ENCODE results near the gene ZBTB20.

The ZBTB20 gene

GRCh38 chr3:114452937-114453336 lies 694.2 kb downstream of the ZBTB20 start:
- no peak for DNase-seq (ENCODE audit: low read depth, low spot score)
- no peak for TF ChIP-seq CTCF (IDR thresholded peaks at IDR 0.05; ENCODE audit: insufficient read depth, low read length, missing control alignments)
- ChIA-PET CTCF (no interaction called here), POLR2A (no interaction called here)
- no peak overlapping the region for H3K4me3 ChIP-seq (ENCODE audit: low read depth, low read length)

GRCh38 chr3:114452256-114452655 lies 694.8 kb downstream of the ZBTB20 start:
- ChIA-PET POLR2A (no interaction called here), CTCF (no interaction called here)
- no peak for TF ChIP-seq CTCF (IDR thresholded peaks at IDR 0.05; ENCODE audit: insufficient read depth, low read length, missing control alignments)
- DNase-seq (ENCODE audit: low read depth, low spot score), result no peak
- no peak overlapping the region for H3K4me3 ChIP-seq (ENCODE audit: low read depth, low read length)

- ChIA-PET POLR2A (no interaction called here), CTCF (interaction anchor here (0.7 kb wide), 1 partner anchor 113 kb away, joined by 3 read pairs; no protein-coding TSS in a partner anchor)
- no peak for TF ChIP-seq CTCF (IDR thresholded peaks at IDR 0.05; ENCODE audit: insufficient read depth, low read length, missing control alignments)
- DNase-seq (ENCODE audit: low read depth, low spot score), result no peak
- H3K4me3 ChIP-seq (ENCODE audit: low read depth, low read length), result no peak overlapping the region
These were observed 695.5 kb downstream of the ZBTB20 start for GRCh38 chr3:114451561-114452018.

GRCh38 chr3:114451051-114451451 lies 696.0 kb downstream of the ZBTB20 start:
- CTCF ChIA-PET, result interaction anchor here (0.7 kb wide), 1 partner anchor 113 kb away, joined by 3 read pairs; no protein-coding TSS in a partner anchor
- DNase-seq (ENCODE audit: low read depth, low spot score), result no peak
- H3K4me3 ChIP-seq (ENCODE audit: low read depth, low read length), result no peak overlapping the region
- no peak for TF ChIP-seq CTCF (IDR thresholded peaks at IDR 0.05; ENCODE audit: insufficient read depth, low read length, missing control alignments)
- POLR2A ChIA-PET, result no interaction called here

- no peak for TF ChIP-seq CTCF (IDR thresholded peaks at IDR 0.05; ENCODE audit: insufficient read depth, low read length, missing control alignments)
- no peak overlapping the region for H3K4me3 ChIP-seq (ENCODE audit: low read depth, low read length)
- DNase-seq (ENCODE audit: low read depth, low spot score), result no peak
- CTCF ChIA-PET, result interaction anchor here (1.2 kb wide), 1 partner anchor 68 kb away, joined by 3 read pairs; no protein-coding TSS in a partner anchor
- POLR2A ChIA-PET, result no interaction called here
These were observed 697.0 kb downstream of the ZBTB20 start for GRCh38 chr3:114450008-114450596.

GRCh38 chr3:114449271-114450007 lies 697.6 kb downstream of the ZBTB20 start:
- no peak for TF ChIP-seq CTCF (IDR thresholded peaks at IDR 0.05; ENCODE audit: insufficient read depth, low read length, missing control alignments)
- ChIA-PET CTCF (interaction anchor here (0.6 to 1.2 kb wide), 2 partner anchors 67 to 74 kb away, joined by 3 read pairs; no protein-coding TSS in a partner anchor), POLR2A (no interaction called here)
- no peak for DNase-seq (ENCODE audit: low read depth, low spot score)
- no peak overlapping the region for H3K4me3 ChIP-seq (ENCODE audit: low read depth, low read length)

Data from AG04449 (cell line).